Measurements from ENCODE around the gene CITED2.
"Not testable (repeated sequence)": the region's sequence is repeated elsewhere in the genome, so short reads cannot be mapped to it uniquely, and the experiment has no call there.

CITED2 gene, protein sequence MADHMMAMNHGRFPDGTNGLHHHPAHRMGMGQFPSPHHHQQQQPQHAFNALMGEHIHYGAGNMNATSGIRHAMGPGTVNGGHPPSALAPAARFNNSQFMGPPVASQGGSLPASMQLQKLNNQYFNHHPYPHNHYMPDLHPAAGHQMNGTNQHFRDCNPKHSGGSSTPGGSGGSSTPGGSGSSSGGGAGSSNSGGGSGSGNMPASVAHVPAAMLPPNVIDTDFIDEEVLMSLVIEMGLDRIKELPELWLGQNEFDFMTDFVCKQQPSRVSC

DNA sequence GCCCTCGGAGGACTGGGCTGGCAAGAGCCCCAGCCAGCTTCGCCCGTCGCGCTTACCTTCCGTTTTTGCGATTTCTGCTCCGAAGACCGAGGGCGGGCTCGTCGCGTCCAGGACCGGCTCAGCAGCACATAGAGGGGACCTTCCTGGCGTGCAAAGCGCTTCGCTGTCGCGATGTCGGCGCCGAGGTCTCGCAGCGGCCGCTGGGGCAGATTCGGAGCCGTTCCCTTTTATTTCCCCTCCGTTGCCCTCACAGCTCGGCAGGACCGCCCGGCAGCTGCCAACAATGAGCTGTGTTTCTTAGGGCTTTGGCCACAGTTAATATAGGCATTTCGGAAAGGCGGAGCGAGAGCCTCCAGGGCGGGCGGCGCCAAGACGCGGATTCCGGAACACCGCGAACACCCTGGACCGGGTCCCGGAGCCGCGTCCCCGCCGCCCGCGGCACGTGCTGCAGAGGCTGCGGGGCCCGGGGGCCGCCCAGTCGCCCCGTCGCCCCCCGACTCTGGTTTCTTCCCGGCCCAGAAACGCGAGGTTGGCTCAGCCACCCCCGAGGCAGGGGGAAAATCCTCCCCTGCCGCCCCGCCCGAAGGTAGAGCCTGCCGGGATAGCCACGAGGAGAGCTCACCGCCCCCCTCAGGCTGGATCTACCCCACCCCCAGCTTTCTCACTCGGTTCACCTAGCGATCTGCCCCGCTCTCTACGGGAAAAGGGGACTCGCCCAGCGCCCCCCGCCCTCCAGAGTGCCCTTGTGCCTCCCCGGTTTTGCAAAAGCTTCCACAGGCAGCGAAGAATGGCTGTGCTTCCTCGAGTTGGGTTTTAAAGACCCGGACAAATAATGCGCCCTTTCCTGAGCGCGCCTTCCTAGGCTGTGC, at the start of gene CITED2:
Gene CITED2 (minus strand): TSS at position 292 of the 869 bp plus-strand sequence. CDS start 704 bp downstream, outside the sequence.
- peak; percentile 97 for DNase-seq (ENCODE audit: low spot score)

DNA sequence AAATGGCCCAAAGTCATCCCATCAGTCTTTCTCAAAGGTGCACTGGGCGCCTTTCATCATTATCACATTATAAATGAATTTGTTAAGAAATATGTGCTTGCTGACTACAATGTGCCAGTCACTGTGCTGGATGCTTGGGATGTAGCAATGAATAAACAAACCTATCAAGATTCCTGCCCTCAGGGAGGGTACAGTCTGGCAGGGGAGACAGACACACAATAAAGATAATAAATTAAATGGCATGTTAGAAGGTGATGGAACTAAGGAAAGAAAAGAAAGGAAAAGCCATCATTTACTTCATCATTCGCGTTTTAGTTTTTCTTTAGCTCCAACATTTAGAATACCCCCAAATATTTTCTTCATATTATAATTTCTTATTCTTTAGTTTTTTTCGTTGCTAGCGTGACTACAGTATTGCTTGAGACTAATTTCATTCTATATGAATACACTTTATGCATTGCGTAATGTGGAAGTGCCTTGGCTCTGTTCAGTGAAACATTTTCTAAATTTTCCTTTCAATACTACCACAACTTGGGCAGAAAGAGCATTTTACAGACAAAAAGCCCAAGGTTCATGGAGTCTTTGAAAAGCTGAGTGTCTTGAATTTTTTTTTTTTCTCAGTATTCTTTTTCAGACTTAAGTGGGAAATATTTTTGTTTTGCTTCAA, 48.7 kb upstream of the CITED2 start:
- DNase-seq (ENCODE audit: low spot score), result no peak

DNA sequence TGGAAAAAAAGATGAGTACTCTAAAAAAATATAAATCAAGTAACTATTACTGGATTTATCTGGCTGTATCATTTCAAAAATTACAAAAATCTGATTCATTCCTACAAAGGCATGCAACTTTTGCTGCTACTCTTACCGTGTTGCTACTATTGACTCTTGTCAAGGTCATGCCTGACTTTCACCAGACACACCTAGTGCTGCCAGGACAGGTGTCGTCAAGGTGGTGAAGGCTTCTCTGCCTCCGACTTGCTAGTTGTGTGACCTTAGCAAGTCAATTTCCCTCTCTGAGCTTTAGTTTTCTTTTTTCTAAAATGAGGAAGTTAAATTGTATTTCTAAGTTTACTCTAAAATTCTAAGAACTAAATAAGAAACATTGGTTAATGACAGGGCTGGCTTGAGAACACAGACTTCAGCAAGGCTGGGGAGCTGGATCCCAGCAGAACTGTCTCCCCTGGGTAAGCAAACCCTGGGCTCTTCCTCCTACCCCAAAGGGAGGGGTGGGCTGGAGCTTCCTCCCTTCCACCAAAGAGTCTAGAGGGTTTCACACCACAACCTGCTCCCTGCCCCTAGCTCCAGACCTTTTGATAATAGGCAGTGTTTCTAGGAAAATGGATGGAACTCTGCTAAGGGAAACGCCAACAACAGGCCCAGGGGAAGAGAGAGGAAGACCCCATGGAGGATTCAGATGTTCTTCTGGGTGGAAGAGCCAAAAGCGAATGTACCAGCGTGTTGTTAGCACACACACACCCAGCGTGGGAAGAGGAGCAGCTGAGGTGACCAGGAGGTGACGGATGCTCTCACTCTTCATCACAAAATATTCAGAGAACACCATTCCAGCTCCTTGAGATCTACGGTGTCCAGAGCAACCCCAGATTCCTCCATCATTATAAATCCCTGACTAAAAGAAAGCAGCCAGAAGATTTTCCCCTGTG, 47.9 kb upstream of the CITED2 start:
- DNase-seq (ENCODE audit: low spot score), result no peak

DNA sequence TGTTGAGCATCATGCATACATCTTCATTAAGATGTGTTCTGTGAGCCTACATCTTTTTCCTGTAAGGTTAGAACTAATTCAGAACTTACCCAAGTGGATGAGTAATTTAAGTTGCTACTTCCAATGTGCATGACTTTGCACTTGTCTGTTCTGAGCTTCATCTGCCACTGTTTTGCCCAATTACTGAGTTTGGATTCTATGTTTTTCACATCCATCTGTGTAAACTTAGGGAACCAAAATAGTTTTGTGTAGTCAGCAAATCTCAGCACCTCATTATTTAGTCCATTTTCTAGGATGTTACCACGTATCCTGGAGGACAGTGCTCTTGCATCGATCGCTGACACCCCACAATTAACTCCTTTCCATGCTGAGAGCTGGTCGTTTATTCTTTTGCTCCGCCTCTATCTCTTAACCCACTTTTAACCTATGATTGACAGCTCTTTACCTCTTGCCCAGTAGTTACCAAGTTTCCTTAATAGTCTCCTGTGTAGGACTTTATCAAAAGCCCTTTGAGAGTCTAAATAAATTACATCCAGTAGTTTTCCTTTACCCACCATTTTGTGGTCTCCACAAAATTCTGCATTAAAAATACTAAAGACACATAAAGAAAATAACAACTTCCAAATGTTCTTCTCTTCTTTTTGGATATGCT, 44.2 kb upstream of the CITED2 start:
- DNase-seq (ENCODE audit: low spot score), result no peak

DNA sequence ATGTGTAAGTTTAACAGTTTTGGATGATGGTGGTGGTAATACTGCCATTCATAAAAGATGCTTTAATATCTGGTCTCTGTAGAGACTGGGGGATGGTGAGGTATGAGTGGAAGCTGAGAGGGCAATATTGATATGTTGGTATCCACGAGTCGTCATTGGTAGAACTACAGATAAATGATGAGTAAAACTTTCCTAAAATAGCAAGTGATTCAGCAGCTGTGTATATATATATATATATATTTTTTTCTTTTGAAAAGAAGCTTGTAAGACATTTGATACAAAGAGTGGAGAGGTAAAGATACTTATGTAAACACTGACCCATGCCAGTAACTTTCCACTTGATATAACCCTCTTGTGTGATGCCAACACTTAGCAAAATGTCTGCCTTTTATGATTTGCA, 41.7 kb upstream of the CITED2 start:
- DNase-seq (ENCODE audit: low spot score), result no peak

DNA sequence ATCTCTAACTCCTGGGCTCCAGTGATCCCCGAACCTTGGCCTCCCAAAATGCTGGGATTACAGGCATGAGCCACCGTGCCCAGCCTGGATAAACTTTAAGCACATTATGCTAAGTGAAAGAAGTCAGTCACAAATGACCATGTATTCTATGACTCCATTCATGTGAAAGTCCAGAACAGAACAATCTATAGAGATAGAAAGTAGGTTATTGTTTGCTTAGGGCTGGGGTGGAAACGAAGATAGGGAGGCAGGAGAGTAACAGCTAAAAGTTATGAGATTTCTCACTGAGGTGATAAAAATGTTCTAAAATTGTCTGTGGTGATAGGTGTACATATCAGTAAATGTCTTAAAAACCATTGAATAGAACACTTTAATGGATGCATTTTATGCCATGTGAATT, 40.9 kb upstream of the CITED2 start:
- no peak for DNase-seq (ENCODE audit: low spot score)

DNA sequence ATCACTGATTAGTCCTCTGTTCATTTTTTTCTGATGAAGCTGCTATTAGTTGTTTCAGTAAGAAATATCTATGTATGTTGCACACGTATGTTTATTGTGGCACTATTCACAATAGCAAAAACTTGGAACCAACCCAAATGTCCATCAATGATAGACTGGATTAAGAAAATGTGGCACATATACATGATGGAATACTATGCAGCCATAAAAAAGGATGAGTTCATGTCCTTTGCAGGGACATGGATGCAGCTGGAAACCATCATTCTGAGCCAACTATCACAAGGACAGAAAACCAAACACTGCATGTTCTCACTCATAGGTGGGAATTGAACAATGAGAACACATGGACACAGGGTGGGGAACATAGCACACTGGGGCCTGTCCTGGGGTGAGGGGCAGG, 37.7 kb upstream of the CITED2 start:
- DNase-seq (ENCODE audit: low spot score), result not testable (repeated sequence)

DNA sequence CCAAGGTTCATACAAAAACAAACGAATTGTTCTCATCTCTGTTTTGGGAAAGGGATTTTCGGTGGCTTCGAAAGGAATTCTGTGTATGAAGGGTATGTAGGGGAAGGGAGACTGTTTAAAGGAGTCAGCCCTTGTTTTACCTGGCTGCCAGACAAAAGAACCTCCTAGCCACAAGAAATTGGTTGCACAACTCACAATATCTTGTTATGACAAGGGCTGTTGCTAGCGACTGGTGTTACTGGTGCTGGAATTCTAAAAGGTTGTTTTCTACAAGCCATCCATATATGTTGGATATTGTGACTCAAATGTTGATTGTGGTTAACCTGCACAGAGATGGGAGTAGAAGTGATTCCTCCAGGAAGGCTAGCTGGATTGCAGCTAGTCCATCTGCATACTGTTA, 34.6 kb upstream of the CITED2 start:
- no peak for DNase-seq (ENCODE audit: low spot score)

DNA sequence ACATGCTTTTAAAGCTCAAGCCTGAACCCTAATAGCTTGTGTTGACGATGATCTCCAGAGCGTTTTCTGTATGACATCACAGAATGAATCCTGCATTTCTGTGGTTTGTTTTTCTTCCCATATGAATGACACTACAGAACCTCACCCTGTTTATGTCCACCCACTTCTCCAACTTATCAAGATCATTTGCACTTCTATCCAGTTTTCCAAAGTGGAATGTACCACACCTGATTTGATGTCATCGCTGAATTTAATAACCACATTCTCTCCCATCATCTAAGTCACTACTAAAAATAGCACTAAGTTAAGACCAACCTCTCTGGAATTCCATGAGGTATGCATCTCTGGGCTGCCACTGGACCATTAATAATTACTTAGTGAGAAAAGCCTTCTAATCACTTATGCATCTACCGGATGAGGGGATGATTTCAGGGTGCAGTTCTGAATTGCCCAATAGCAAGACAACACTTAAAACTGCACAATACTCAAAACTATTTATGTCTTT, 33.3 kb upstream of the CITED2 start:
- no peak for DNase-seq (ENCODE audit: low spot score)

DNA sequence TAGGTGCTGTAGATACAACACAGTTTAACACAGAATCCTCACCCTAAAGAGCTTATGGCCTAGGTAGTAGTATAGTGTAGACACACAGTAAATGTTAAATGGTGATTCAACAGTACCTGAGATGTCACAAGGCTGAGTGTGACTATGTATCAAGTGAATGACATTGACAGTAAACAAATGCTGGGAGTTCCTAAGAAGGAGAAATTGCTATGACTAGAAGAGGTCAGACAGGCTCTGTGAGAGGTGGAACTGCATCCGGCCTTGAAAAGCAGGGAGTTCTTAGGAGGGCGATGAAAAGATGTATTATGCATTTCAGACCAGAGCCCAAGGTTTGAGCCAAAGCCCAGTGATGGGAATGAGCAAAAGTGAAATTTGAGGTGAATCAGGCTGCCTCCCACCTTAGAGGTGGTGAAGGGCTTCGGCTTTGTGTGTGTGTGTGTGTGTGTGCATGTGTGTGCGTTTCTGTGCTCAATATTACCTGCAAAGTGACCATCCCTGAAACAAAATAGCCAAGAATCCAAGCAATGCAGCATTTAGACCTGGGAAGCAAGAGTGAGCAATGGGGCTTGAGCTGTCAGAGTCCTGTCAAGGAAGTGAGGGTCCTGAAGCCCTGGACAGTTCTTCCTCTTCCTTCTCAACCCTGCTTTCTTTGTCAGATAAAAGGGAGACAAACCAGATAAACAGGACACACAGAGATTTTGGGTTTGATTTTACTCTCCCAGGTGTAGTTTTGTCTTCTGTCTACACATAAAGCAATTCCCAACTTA, 32.3 kb upstream of the CITED2 start:
- DNase-seq (ENCODE audit: low spot score), result no peak

DNA sequence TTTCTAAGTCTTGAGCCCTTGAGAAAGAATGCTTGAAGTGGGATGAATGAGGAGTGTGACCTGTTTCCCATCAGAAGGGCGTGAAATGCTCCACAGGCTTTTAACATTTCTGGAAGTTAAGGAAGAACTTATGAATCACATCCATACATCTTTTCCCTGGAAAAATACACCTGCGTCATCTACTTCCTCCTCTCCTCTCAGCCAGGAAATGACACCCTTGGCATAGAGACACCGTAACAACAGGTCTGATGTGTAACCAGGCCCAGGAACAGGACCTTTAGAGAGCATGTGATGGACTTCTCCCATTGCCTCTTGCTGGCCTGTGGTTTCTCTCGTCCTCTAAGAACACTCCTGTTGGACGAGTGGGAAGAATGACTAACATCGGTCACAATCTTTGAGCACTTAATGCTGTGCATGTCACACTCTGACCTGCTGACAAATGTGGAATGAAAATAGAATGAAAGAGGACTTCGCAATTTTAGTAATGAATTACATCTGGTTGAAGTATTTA, 28.5 kb upstream of the CITED2 start:
- no peak for DNase-seq (ENCODE audit: low spot score)

DNA sequence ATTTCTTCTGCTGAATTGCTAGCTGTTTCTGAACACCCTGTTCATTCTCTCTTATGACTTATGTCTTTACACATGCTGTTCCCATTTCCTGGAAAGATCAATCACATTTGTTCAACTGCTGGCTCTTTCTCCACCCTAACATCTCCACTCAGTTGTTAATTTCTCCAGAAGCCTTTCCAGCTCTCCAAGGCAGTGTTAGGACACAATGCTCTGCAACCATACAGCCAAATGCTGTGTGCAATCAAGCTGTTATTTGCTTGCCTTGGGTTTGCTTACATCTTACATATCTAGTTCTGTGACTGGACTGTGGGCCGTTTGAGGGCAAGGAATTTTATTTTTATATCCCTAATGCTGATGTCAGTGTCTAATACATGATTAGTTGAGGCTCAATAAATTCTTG, 24.2 kb upstream of the CITED2 start:
- no peak for DNase-seq (ENCODE audit: low spot score)

DNA sequence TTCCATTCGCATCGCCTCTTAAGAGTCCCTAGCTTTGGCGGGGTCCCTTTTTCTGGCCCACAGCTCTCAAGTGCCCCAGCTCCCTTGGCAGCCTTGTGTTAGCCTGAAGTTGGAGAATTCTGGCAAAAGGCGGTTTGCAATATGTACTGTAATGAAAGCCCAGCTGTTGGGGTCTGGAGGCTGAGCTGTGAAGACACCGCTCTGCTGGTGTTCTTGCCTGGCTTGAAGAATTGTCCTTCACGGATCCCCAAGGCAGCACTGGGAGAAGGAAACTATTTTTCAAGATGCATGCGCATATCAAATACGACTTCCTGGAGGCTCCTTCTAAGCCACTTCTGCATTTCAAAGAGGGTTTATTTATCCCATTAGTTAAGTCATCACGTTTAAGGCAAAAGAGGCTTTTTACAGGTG, 21.4 kb upstream of the CITED2 start:
- DNase-seq (ENCODE audit: low spot score), result no peak

DNA sequence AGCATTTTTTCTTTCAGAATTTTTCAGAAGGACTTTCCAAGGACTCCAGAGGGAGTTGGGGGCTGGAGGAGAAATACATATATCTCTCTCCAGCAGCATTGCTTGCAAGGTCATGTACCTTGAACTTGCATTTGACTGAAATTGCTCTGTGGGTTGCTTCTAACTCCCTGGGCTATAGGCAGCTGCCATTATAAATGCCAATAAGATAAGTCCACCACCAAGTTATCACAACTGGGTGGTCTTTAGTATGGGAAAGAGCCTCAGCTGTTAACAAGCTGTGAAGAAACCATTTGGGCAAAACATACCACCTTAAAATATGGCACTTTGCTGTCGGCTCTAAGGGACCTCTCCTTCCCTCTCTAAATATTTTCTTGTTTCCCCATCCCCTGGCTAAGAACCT, 20.9 kb upstream of the CITED2 start:
- no peak for DNase-seq (ENCODE audit: low spot score)

DNA sequence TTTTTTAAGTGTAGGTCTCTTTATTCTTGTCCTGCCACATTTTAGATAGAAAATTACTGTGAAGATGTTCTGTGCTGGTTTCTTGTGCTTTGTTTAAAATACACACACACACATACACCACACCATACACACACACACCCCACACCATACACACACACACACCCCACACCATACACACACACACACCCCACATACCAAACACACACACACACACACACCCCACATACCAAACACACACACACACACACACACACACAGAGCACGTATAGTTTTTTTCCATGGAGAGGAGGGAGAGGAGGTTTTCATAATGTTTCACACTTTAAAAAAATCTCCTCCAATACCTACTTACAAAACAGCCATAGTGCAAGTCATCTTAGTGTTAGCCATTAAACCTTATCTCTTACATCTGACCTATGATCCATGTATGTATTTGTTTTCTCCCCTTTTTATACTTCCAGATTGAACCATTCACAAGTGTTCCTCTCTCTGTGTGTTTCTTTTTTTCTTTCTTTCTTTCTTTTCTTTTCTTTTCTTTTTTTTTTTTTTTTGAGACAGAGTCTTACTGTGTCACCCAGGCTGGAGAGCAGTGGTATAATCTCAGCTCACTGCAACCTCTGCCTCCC, 19.7 kb upstream of the CITED2 start:
- no peak for DNase-seq (ENCODE audit: low spot score)

DNA sequence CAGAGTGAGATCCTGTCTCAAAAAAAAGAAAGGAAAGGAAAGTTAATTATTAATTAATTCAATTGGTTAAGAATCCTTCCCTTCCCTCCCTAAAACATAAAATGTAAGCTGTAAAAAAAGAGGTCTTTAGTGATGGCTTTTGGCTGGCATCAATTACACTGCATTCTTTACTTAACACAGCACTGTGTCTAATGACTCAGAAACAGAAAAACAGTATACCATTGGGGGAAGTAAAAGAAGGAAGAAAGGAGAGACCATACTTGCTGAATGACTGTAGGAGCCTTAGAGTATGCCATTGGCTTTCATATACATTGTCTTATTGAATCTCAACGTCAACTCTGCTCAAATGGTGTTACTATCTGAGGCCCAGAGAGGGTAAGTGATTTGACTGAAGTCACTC, 18.3 kb upstream of the CITED2 start:
- no peak for DNase-seq (ENCODE audit: low spot score)

DNA sequence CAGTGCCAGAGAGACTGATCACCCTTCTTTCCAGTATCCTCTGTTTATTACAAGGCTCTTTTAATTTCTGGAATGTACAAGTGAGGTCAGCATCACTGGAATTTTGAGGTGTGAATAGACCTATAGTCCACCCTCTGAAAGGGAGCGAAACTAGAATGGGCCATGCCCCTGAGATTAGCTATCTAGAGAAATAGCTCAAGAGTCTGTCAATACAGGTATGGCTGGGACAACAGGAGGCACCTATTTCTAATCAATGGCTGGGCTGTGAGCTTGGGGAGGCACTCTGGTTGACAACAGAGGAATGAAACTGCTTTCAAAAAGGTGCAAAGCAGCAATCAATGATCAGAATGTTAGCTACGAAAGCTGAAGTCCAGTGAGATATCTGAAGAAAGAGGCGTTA, 17.3 kb upstream of the CITED2 start:
- DNase-seq (ENCODE audit: low spot score), result no peak

DNA sequence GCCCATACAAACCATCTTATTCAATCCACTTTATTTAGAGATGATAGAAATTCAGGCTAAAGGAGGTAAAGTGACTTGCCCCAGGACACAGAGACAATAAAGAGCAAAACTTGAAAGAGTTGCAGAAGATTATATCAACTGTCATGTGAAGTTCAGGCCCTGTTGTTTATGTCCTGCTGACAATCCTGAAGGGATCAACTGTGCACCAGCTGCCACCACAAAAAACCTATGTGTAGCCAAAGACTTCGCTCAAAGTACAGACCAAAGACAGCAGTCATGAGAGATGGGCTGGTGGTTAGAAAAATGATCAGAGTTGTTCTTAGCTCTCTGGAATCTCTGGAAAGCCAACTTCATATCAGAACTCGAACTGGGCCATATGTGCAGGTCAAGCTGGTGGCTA, 16.0 kb upstream of the CITED2 start:
- DNase-seq (ENCODE audit: low spot score), result no peak

DNA sequence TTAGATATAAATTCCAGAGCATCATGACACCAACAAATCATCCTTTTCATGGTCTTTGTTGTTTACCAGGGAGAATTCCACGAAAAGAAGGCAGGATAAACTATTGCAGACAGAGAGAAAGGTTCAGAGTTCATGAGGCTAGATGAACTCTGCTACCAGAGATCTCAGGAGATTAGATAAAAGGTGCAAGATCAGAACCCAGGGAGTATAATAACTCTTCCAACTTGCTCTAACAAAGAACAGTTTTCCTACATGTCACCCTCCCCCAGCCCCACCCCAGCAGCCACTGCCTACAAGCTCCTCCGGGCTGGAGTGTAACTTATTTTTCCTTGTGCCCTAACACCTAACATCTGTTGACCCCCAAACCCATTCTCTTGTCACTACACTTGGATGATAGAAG, 13.9 kb upstream of the CITED2 start:
- no peak for DNase-seq (ENCODE audit: low spot score)

DNA sequence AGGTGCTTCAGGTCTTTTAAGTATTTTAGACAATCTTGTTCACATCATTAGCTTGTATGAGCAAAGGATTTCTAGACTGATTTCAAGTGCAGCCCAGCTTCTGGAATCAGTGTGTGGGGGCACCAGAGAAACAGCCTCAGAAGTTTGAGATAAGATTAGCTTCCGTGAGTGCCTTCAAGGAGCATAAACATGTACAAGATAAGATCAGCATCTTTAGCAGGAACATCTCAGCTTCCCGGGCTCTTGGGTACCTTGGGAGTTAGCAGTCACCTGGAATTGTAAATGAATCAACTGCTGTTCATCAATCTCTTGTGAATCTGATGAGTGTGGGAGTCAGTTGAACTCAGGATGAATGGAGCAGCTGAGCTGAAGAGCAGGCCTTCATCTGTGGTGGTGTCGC, 12.0 kb upstream of the CITED2 start:
- no peak for DNase-seq (ENCODE audit: low spot score)

Data from activated CD4-positive, alpha-beta T cell treated with anti-CD3 and anti-CD28 coated beads, Interleukin-2, Interleukin-4, amounts not matched to agents 100 ng/mL and 50 ng/mL, durations not matched to agents 16 hours and 8 hours (primary cell).